Testis (tissue), 3 donors: ENCODE results near the gene CHIT1. TPM values are rescaled to one million over a fixed set of nuclear protein-coding genes. Genes with fewer than 3 reads are reported as not detected.

Experiments
- DNase-seq: peaks from one replicate; pipeline ENCODE4 v3.0.0-alpha.2; 2019
- H3K27ac ChIP-seq, 2 donors: fragments of 200-600 bp; sonication (generic); one replicate each; pipeline ENCODE4 v1.5.1; 2019
- H3K27me3 ChIP-seq: fragments of 200-600 bp; sonication (generic); one replicate; pipeline ENCODE4 v1.5.1; 2019
- H3K36me3 ChIP-seq: fragments of 200-600 bp; sonication (generic); one replicate; pipeline ENCODE4 v1.5.1; 2017; ENCODE audit warnings: low read depth; ENCODE audit errors: missing control alignments
- H3K4me1 ChIP-seq: fragments of 200-600 bp; sonication (generic); one replicate; pipeline ENCODE4 v1.5.1; 2019
- H3K4me3 ChIP-seq, 2 donors: fragments of 200-600 bp; sonication (generic); one replicate each; pipeline ENCODE4 v1.5.1; 2017 to 2019
- H3K9me3 ChIP-seq: fragments of 200-600 bp; sonication (generic); one replicate; pipeline ENCODE4 v1.5.1; 2017
- POLR2A ChIP-seq: fragments of 450-650 bp; IDR thresholded peaks from one replicate; pipeline ENCODE4 v1.6.1; 2017; ENCODE audit warnings: antibody characterized with exemption, mild to moderate bottlenecking, moderate library complexity
- WGBS, 2 donors: methylation state at CpG; one replicate each; pipeline ENCODE4 v1.1.5; 2018; 5-methylcytosine and 5-hydroxymethylcytosine counted together
- intact Hi-C: fragments of 100-400 bp; cut with DNase I; formaldehyde crosslinking; loops from one replicate; pipeline ENCODE4 v1.15.1; 2023; ENCODE audit warnings: low total_unique reads
- polyA plus RNA-seq: library from polyadenylated mRNA; stranded (reverse); fragments of 350-450 nt; fragmentation: Illumina TruSeq; extraction: RNeasy Lipid Tissue Mini Kit (QIAGEN cat#74804); gene quantifications from one replicate; pipeline ENCODE4 v1.2.3, GENCODE V29; 2014; ENCODE audit warnings: low read depth, low replicate concordance; ENCODE audit not compliant: insufficient read depth
- total RNA-seq, 2 donors: library from RNA; depleted of rRNA; stranded (reverse); fragments of >200 nt; gene quantifications; one replicate each; pipeline ENCODE4 v1.2.3, GENCODE V29; 2016
- TF ChIP-seq, protein P1 (sequence below), 3 experiments: fragments of 450-650 bp in 2 of 3; fragments of 200-600 bp in 1 of 3; sonication (generic) in 1 of 3; IDR thresholded peaks; one replicate each; pipeline ENCODE4 v1.5.1; 2016 to 2019; ENCODE audit warnings: antibody characterized with exemption in 3 of 3, mild to moderate bottlenecking in 2 of 3, moderate library complexity in 1 of 3

Gene CHIT1
- total and polyA plus RNA-seq, 3 donors from 2014 or later: 0.08 to 9.9 (median 0.62) TPM

DNA sequence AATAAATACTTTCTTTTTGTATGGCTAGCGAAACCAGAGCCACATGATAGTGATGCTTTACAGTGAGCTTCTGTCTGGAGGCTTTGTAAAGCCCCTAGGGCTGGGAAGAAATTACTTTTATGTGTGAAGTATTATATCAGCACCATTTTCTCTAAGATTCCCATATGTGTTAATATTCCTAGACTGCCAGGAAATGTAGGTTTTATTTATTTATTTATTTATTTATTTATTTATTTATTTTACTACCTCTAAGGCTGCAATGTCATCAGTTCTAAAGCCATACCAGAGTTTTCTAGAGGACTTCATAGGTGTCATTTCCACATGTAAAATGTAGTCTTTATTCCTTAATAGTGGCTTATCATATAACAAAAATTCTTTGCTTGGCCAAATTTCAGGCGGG lies 38.5 kb downstream of the CHIT1 start:
- Histone ChIP-seq H3K4me1 (peaks cover 12% of the 10 kb centered on the region), H3K27me3 (no peaks in the 10 kb centered on the region), H3K4me3 (no peak overlapping the region), H3K36me3 (no peaks in the 10 kb centered on the region), H3K27ac (no peak overlapping the region), H3K9me3 (no peaks in the 10 kb centered on the region)
- DNase-seq: no peak
- 84 to 100% methylated on average over 2 of the region's 2 CpGs for WGBS, 2 donors
- TF ChIP-seq, protein P1, sequence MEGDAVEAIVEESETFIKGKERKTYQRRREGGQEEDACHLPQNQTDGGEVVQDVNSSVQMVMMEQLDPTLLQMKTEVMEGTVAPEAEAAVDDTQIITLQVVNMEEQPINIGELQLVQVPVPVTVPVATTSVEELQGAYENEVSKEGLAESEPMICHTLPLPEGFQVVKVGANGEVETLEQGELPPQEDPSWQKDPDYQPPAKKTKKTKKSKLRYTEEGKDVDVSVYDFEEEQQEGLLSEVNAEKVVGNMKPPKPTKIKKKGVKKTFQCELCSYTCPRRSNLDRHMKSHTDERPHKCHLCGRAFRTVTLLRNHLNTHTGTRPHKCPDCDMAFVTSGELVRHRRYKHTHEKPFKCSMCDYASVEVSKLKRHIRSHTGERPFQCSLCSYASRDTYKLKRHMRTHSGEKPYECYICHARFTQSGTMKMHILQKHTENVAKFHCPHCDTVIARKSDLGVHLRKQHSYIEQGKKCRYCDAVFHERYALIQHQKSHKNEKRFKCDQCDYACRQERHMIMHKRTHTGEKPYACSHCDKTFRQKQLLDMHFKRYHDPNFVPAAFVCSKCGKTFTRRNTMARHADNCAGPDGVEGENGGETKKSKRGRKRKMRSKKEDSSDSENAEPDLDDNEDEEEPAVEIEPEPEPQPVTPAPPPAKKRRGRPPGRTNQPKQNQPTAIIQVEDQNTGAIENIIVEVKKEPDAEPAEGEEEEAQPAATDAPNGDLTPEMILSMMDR (IDR thresholded peaks at IDR 0.05): no peak
- no peak for TF ChIP-seq POLR2A
- intact Hi-C loops: no loop called here

DNA sequence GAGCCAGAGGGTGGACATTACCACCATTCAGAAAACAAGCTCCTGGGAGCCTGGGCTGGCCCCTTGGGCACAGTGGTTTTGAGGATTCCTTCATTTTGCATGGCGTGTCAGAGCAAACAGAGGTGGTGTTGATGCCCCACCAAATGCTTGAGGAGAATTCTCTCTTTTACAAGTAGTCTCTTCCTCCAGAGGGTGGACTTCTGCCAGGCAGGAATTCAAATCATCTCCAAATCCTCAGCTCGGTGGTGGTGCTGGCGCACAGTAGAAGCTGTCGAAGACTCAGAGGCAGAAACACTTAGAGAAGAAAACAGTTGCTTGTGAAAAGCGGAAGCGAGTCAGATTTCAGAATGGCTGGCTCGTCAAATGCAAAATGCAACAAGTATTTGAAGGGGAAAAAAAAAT lies 39.5 kb downstream of the CHIT1 start:
- no peaks in the 10 kb centered on the region for H3K9me3 ChIP-seq
- no peak overlapping the region for H3K27ac ChIP-seq
- H3K27me3 ChIP-seq: no peaks in the 10 kb centered on the region
- no peak overlapping the region for H3K4me3 ChIP-seq
- WGBS, 2 donors: 80 to 95% methylated on average over 7 of the region's 7 CpGs
- intact Hi-C loops: no loop called here
- H3K36me3 ChIP-seq: no peaks in the 10 kb centered on the region
- no peak for DNase-seq
- peaks cover 12% of the 10 kb centered on the region for H3K4me1 ChIP-seq
- no peak for TF ChIP-seq POLR2A
- TF ChIP-seq, protein P1 (IDR thresholded peaks at IDR 0.05): no peak

GRCh38 chr1:203188686-203189232 lies 40.7 kb downstream of the CHIT1 start:
- Histone ChIP-seq H3K9me3 (no peaks in the 10 kb centered on the region), H3K27me3 (no peaks in the 10 kb centered on the region), H3K4me3 (no peak overlapping the region), H3K36me3 (no peaks in the 10 kb centered on the region), H3K4me1 (peaks cover 12% of the 10 kb centered on the region), H3K27ac (no peak overlapping the region)
- DNase-seq: no peak
- TF ChIP-seq, protein P1 (IDR thresholded peaks at IDR 0.05): no peak
- TF ChIP-seq POLR2A: no peak
- intact Hi-C loops: no loop called here
- 78 to 87% methylated on average over 4 of the region's 4 CpGs for WGBS, 2 donors

GRCh38 chr1:203187689-203188264 lies 41.7 kb downstream of the CHIT1 start:
- intact Hi-C loops: no loop called here
- Histone ChIP-seq H3K4me3 (no peak overlapping the region), H3K9me3 (no peaks in the 10 kb centered on the region), H3K27me3 (no peaks in the 10 kb centered on the region), H3K36me3 (no peaks in the 10 kb centered on the region), H3K27ac (no peak overlapping the region), H3K4me1 (peaks cover 12% of the 10 kb centered on the region)
- WGBS, 2 donors: 70 to 93% methylated on average over 3 of the region's 3 CpGs
- no peak for TF ChIP-seq POLR2A
- TF ChIP-seq, protein P1 (IDR thresholded peaks at IDR 0.05): no peak
- no peak for DNase-seq

DNA sequence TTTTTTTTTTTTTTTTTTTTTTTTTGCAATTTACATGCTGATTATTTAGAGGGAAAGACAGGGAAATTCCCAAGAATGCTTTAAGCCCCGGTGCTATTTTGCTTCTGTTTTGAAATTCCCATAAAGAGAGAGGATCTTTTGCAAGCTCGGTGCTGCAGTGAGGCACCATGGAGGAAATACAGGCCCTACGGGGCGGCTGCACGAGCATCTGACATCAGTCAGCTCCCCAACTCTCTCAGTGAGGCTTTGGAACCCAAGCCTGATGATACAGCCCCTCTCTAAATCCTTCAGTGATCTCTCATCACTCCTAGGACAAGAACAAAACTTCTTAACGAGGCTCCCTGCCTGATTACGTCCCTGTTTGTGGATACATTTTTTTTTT lies 42.2 kb downstream of the CHIT1 start:
- intact Hi-C loops: no loop called here
- Histone ChIP-seq H3K27me3 (no peaks in the 10 kb centered on the region), H3K4me1 (peaks cover 12% of the 10 kb centered on the region), H3K36me3 (no peaks in the 10 kb centered on the region), H3K9me3 (no peaks in the 10 kb centered on the region), H3K27ac (no peak overlapping the region), H3K4me3 (no peak overlapping the region)
- no peak for DNase-seq
- 40 to 62% methylated on average over 7 of the region's 7 CpGs for WGBS, 2 donors
- TF ChIP-seq, protein P1 (IDR thresholded peaks at IDR 0.05): no peak
- no peak for TF ChIP-seq POLR2A
